LNCaP clone FGC (cell line): ENCODE data around the gene SLC18B1.

Experiments
- DNase-seq: peaks from one replicate; pipeline ENCODE4 v3.0.0-alpha.2; 2011; ENCODE audit warnings: low read depth
- H3K4me3 ChIP-seq: 2 replicates; pipeline ENCODE4 v1.5.1; 2011; ENCODE audit warnings: mild to moderate bottlenecking, low read depth, low read length, control low read depth
- TF ChIP-seq, protein P1 (sequence below): IDR thresholded peaks from 2 replicates; pipeline ENCODE4 v1.5.1; 2012; ENCODE audit warnings: mild to moderate bottlenecking; ENCODE audit not compliant: control insufficient read depth, insufficient read depth; ENCODE audit errors: extremely low read depth

The SLC18B1 gene

DNA sequence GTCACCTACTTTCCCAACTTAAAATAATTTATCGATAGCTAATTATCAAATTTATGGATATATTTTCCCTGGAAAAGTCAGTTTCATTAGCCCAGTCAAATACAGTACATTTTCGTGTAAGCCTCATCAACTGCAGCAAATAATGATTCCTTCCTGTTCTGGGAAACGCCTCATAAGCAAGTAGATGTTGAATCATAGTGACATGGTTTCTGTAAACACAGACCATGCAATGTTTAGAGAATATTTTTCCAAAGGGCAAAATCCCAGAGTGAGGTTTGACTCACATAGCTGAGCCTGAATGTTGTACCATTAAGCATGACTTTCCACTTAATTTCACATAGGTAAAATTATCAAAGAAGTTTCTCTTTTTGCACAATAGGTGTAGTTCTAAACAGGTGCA is 67.9 kb downstream of the SLC18B1 start:
- no peak for DNase-seq
- TF ChIP-seq, protein P1, sequence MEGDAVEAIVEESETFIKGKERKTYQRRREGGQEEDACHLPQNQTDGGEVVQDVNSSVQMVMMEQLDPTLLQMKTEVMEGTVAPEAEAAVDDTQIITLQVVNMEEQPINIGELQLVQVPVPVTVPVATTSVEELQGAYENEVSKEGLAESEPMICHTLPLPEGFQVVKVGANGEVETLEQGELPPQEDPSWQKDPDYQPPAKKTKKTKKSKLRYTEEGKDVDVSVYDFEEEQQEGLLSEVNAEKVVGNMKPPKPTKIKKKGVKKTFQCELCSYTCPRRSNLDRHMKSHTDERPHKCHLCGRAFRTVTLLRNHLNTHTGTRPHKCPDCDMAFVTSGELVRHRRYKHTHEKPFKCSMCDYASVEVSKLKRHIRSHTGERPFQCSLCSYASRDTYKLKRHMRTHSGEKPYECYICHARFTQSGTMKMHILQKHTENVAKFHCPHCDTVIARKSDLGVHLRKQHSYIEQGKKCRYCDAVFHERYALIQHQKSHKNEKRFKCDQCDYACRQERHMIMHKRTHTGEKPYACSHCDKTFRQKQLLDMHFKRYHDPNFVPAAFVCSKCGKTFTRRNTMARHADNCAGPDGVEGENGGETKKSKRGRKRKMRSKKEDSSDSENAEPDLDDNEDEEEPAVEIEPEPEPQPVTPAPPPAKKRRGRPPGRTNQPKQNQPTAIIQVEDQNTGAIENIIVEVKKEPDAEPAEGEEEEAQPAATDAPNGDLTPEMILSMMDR: no peak
- H3K4me3 ChIP-seq: no peak overlapping the region

DNA sequence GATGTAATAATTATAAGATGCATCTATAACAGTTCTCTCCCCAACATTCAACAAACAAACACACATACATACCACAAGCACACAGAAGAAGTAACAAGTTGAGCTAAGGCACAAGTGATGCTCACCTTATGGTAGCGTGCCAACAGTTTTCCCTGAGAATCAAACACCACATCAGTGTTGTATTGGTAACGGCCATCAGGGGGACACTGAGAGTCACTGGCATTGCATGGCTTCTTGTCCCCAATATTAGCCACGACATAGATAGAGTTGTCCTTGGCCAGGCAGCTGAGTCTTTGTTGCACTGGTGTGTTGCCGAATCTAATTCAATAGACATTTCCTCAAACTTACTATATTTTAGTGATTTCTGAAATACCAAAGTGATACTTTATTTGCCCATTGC is 69.8 kb downstream of the SLC18B1 start:
- no peak for DNase-seq
- no peak overlapping the region for H3K4me3 ChIP-seq
- TF ChIP-seq, protein P1: 0 out of 2 replicates have a peak, but pooled peaks have one; percentile 6

DNA sequence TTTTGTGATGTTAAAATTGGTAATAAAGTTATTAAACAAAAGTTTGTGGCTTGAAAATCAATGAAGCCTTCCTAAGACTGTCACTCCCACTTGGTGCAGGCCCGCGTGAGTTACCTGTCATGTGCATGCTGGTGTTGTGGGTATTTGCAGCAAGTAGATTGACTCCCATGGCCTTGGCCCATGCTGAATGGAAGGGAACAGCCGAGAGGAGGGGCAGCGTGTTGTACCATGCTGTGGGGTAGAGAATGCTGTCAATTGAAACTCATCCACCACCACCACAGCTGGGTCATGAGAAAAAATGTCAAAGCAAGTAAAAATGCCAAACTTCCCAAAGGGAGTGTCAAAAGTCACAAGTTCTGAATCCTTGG is 71.8 kb downstream of the SLC18B1 start:
- no peak for DNase-seq
- TF ChIP-seq, protein P1: no peak
- no peak overlapping the region for H3K4me3 ChIP-seq

DNA sequence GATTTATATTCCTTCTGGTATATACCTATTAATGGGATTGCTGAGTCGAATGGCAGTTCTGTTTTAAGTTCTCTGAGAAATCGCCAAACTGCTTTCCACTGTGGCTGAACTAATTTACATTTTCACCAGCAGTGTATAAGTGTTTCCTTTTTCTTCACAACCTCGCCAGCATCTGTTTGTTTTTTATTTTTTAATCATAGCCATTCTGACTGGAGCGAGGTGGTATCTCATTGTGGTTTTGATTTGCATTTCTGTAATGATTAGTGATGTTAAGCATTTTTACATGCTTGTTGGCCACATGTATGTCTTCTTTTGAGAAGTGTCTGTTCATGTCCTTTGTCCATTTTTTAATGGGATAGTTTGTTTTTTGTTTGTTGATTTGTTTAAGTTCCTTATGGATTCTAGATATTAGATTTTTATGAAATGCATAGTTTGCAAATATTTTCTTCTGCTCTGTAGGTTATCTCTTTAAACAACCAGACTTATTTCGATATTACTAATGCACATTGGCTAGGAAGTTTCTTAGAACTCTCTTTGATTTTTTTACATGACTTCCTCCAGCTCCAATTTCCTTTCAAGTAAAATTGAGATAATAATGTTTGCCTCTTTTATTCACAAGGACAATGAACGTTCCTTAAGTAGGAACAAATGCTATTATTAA is 72.4 kb downstream of the SLC18B1 start:
- H3K4me3 ChIP-seq: no peak overlapping the region

DNA sequence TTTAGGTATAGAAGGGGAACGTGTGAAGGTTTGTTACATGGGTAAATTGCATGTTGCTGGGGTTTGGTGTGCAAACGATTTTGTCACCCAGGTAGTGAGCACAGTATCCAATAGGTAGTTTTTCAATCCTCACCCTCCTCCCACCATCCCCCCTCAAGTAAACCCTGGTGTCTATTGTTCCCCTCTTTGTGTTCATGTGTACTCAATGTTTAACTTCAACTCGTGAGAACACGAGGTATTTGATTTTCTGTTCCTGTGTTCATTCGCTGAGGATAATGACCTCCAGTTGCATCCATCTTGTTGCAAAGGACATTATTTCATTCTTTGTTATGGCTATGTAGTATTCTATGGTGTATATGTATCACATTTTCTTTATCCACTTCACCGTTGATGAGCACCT is 73.0 kb downstream of the SLC18B1 start:
- H3K4me3 ChIP-seq: no peak overlapping the region
- TF ChIP-seq, protein P1: no peak
- no peak for DNase-seq

More for the DNA sequence above, 72.4 kb downstream of the SLC18B1 start:
- DNase-seq: no peak
- TF ChIP-seq, protein P1: no peak

DNA sequence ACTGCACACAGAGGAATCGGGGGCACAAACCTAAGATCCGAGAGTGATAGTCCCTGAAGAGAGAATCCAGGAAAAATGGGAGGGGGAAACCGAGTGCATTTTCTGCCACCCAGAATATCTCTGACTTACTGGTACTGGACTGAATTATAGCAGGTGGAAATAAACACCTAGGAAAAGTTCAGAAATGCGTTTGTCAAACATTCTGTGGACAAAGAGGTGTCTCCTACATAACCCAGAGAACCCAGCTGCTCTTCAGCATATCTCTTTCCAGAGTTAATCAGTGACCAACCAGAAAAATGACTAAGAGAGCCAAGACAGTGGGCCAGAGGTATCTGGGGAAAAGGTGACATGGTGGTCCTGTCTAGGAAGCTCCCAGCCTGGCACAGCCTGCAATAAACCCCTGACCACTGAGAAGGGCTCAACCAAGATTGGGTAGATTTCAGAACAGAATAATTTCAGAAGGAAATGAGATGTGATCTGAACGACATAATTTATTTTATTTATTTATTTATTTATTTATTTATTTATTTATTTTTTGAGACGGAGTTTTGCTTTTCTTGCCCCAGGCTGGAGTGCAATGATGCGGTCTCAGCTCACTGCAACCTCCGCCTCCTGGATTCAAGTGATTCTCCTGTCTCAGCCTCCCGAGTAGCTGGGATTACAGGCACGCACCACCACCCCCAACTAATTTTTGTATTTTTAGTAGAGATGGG is 78.5 kb downstream of the SLC18B1 start:
- no peak overlapping the region for H3K4me3 ChIP-seq
- no peak for DNase-seq
- TF ChIP-seq, protein P1: no peak
